Keratinocyte (primary cell): ENCODE measurements around the gene PCDH9. TPM values are rescaled to one million over a fixed set of nuclear protein-coding genes. Genes with fewer than 3 reads are reported as not detected.

Source experiments
- DNase-seq: peaks from one replicate; pipeline ENCODE4 v3.0.0-alpha.2; 2011; ENCODE audit warnings: low read depth, missing footprints, low spot score
- FAIRE-seq: peaks from 2 replicates; lab custom pipeline; 2011; peaks lifted over from hg19 to GRCh38; lab: Jason Lieb, UNC
- H2AFZ ChIP-seq: 2 replicates; pipeline ENCODE4 v1.6.0; 2012; ENCODE audit warnings: low read length, control low read depth, inconsistent platforms; ENCODE audit not compliant: control insufficient read depth
- H3K27ac ChIP-seq: 2 replicates; pipeline ENCODE4 v1.5.1; 2011; ENCODE audit warnings: low read length; ENCODE audit not compliant: control insufficient read depth, insufficient read depth
- H3K27me3 ChIP-seq: 3 replicates; pipeline ENCODE4 v1.6.0; 2011; ENCODE audit warnings: low read length; ENCODE audit not compliant: control insufficient read depth, insufficient read depth; ENCODE audit errors: extremely low read depth
- H3K36me3 ChIP-seq, 2 experiments: 2 replicates in 1 of 2; 3 replicates in 1 of 2; pipeline ENCODE4 v1.5.1; 2011; ENCODE audit warnings: low read length in 2 of 2, mild to moderate bottlenecking in 1 of 2; ENCODE audit not compliant: control insufficient read depth in 2 of 2, insufficient read depth in 2 of 2; ENCODE audit errors: extremely low read depth in 1 of 2
- H3K4me1 ChIP-seq: 3 replicates; pipeline ENCODE4 v1.5.1; 2011; ENCODE audit warnings: low read length; ENCODE audit not compliant: control insufficient read depth, insufficient read depth; ENCODE audit errors: extremely low read depth
- H3K4me2 ChIP-seq: 3 replicates; pipeline ENCODE4 v1.6.0; 2011; ENCODE audit warnings: low read depth, low read length; ENCODE audit not compliant: control insufficient read depth, insufficient read depth; ENCODE audit errors: extremely low read depth
- H3K4me3 ChIP-seq, 3 experiments: fragments of 200-600 bp in 1 of 3; sonication (generic) in 1 of 3; 2 replicates in 2 of 3; 3 replicates in 1 of 3; pipeline ENCODE4 v1.5.1; 2011 to 2016; ENCODE audit warnings: low read length in 3 of 3, mild to moderate bottlenecking in 3 of 3, control low read depth in 2 of 3, inconsistent platforms in 1 of 3, low read depth in 1 of 3, mixed read lengths in 1 of 3, mixed run types in 1 of 3, moderate library complexity in 1 of 3; ENCODE audit not compliant: control insufficient read depth in 2 of 3, insufficient read depth in 2 of 3; ENCODE audit errors: extremely low read depth in 1 of 3
- H3K79me2 ChIP-seq: 2 replicates; pipeline ENCODE4 v1.6.0; 2012; ENCODE audit warnings: low read length; ENCODE audit not compliant: control insufficient read depth, insufficient read depth
- H3K9ac ChIP-seq: 3 replicates; pipeline ENCODE4 v1.6.0; 2011; ENCODE audit warnings: low read length; ENCODE audit not compliant: control insufficient read depth, insufficient read depth; ENCODE audit errors: extremely low read depth
- H3K9me1 ChIP-seq: 3 replicates; pipeline ENCODE4 v1.6.0; 2011; ENCODE audit warnings: low read length; ENCODE audit not compliant: control insufficient read depth, insufficient read depth; ENCODE audit errors: extremely low read depth
- H3K9me3 ChIP-seq: 2 replicates; pipeline ENCODE4 v1.5.1; 2012; ENCODE audit warnings: low read depth, low read length; ENCODE audit not compliant: control insufficient read depth
- H4K20me1 ChIP-seq: 3 replicates; pipeline ENCODE4 v1.6.0; 2011; ENCODE audit warnings: low read length; ENCODE audit not compliant: control insufficient read depth, insufficient read depth; ENCODE audit errors: extremely low read depth
- EZH2 ChIP-seq: IDR thresholded peaks from one replicate; pipeline ENCODE4 v1.6.1; 2012; ENCODE audit warnings: inconsistent platforms, mild to moderate bottlenecking, low read length, moderate library complexity
- dilution Hi-C: fragments of 300-500 bp; cut with MboI; formaldehyde crosslinking; loops from one replicate; pipeline ENCODE4 v1.7.0; 2020; ENCODE audit warnings: low sequenced_read_pairs; ENCODE audit not compliant: extremely low pct_ligation_motif_present
- polyA plus RNA-seq, 5 experiments: library from polyadenylated mRNA; depleted of rRNA in 3 of 5; stranded (reverse) in 3 of 5; stranded (forward) in 1 of 5; unstranded in 1 of 5; fragments of >200 nt; gene quantifications; 1 replicate in 1 of 5; 2 replicates in 3 of 5; 3 replicates in 1 of 5; pipeline versions ENCODE4 v1.2.1 to v1.2.3, GENCODE V29; 2011 to 2012; ENCODE audit warnings: missing spikeins in 2 of 5, low read depth in 1 of 5, low replicate concordance in 1 of 5
- TF ChIP-seq, protein P1 (sequence below), 3 experiments: IDR thresholded peaks in 1 of 3; conservative IDR thresholded peaks in 1 of 3; optimal IDR thresholded peaks in 1 of 3; 2 replicates in 2 of 3; 3 replicates in 1 of 3; pipeline versions ENCODE3 to v1.5.1; 2011; ENCODE audit warnings: low read length in 3 of 3, mild to moderate bottlenecking in 3 of 3, moderate library complexity in 2 of 3, control low read depth in 1 of 3, inconsistent platforms in 1 of 3; ENCODE audit not compliant: insufficient read depth in 2 of 3; ENCODE audit errors: extremely low read depth in 1 of 3

The PCDH9 gene
- polyA plus RNA-seq, 1 donor (not counting 4 experiments of a cell fraction or from before 2014, with no cell fraction given) = 0.21 TPM

DNA sequence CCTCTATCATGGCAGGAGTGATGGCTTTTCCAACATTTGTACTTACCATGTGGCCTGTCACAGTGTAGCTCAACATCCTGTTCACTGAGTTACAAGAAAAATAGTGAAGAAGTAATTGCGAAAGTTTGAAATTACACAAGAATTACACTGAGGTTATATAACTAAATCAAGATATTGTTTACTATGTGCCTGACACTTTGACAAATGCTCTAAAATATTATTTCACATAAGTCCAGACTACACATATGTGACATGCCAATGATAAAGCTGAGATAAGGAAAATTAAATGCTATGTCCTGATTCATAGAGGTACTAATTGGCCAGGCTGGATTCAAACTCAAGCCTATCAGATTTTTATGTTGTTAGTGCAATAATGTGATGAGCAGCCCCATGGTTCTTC, 451.7 kb downstream of the PCDH9 start:
- DNase-seq (no peak), FAIRE-seq (no peak)
- Histone ChIP-seq H3K9me3 (no peaks in the 10 kb centered on the region), H3K4me1 (no peaks in the 10 kb centered on the region), H2AFZ (no peak overlapping the region), H3K9ac (no peak overlapping the region), H3K4me2 (no peak overlapping the region), H3K27me3 (no peaks in the 10 kb centered on the region), H3K4me3 (no peak overlapping the region), H3K9me1 (no peaks in the 10 kb centered on the region), H4K20me1 (no peaks in the 10 kb centered on the region), H3K79me2 (no peaks in the 10 kb centered on the region), H3K36me3 (no peaks in the 10 kb centered on the region), H3K27ac (no peak overlapping the region)
- dilution Hi-C loops = no loop called here
- TF ChIP-seq EZH2 = no peak
- TF ChIP-seq, protein P1, sequence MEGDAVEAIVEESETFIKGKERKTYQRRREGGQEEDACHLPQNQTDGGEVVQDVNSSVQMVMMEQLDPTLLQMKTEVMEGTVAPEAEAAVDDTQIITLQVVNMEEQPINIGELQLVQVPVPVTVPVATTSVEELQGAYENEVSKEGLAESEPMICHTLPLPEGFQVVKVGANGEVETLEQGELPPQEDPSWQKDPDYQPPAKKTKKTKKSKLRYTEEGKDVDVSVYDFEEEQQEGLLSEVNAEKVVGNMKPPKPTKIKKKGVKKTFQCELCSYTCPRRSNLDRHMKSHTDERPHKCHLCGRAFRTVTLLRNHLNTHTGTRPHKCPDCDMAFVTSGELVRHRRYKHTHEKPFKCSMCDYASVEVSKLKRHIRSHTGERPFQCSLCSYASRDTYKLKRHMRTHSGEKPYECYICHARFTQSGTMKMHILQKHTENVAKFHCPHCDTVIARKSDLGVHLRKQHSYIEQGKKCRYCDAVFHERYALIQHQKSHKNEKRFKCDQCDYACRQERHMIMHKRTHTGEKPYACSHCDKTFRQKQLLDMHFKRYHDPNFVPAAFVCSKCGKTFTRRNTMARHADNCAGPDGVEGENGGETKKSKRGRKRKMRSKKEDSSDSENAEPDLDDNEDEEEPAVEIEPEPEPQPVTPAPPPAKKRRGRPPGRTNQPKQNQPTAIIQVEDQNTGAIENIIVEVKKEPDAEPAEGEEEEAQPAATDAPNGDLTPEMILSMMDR (optimal IDR thresholded peaks at IDR 0.05 in 1 of 3, IDR thresholded peaks at IDR 0.05 in 1 of 3, conservative IDR thresholded peaks at IDR 0.05 in 1 of 3; ENCODE audit: extremely low read depth in 1 of 3, insufficient read depth in 2 of 3, low read length in 3 of 3) = no peak

- no peak for TF ChIP-seq EZH2
- TF ChIP-seq, protein P1 (optimal IDR thresholded peaks at IDR 0.05 in 1 of 3, IDR thresholded peaks at IDR 0.05 in 1 of 3, conservative IDR thresholded peaks at IDR 0.05 in 1 of 3; ENCODE audit: extremely low read depth in 1 of 3, insufficient read depth in 2 of 3, low read length in 3 of 3) = no peak
- H3K27ac ChIP-seq = no peak overlapping the region
- dilution Hi-C loops = no loop called here
These were observed 454.9 kb downstream of the PCDH9 start for GRCh38 chr13:66775196-66775595.

More at GRCh38 chr13:66775196-66775595, 454.9 kb downstream of the PCDH9 start:
- DNase-seq (no peak), FAIRE-seq (no peak)
- Histone ChIP-seq H3K4me2 (no peak overlapping the region), H3K36me3 (no peaks in the 10 kb centered on the region), H3K9ac (no peak overlapping the region), H3K4me1 (no peaks in the 10 kb centered on the region), H3K9me1 (no peaks in the 10 kb centered on the region), H3K4me3 (no peak overlapping the region), H3K27me3 (no peaks in the 10 kb centered on the region), H2AFZ (no peak overlapping the region), H3K9me3 (no peaks in the 10 kb centered on the region), H3K79me2 (no peaks in the 10 kb centered on the region), H4K20me1 (no peaks in the 10 kb centered on the region)
